GM21381 (cell line): ENCODE results near the gene GPR179.

Source experiments
- ATAC-seq: cut with Tn5 transposase; IDR thresholded peaks from one replicate; pipeline ENCODE4 v1.9.1; 2021; ENCODE audit warnings: mild to moderate bottlenecking, moderate library complexity; ENCODE audit not compliant: unreplicated experiment

The GPR179 gene

GRCh38 chr17:38344420-38344745 lies 627 bp upstream of the GPR179 start:
- ATAC-seq: no peak

- ATAC-seq: no peak
These were observed 709 bp downstream of the GPR179 start for GRCh38 chr17:38342886-38343607.

- ATAC-seq: no peak
These were observed 2.6 kb downstream of the GPR179 start for GRCh38 chr17:38341035-38341721.

GRCh38 chr17:38339891-38340290 lies 3.9 kb downstream of the GPR179 start:
- ATAC-seq: no peak

GRCh38 chr17:38338535-38338934 lies 5.2 kb downstream of the GPR179 start:
- ATAC-seq: no peak

GRCh38 chr17:38338053-38338452 lies 5.7 kb downstream of the GPR179 start:
- ATAC-seq: no peak

GRCh38 chr17:38336838-38337237 lies 6.9 kb downstream of the GPR179 start:
- no peak for ATAC-seq

GRCh38 chr17:38334480-38335364 lies 9.0 kb downstream of the GPR179 start:
- no peak for ATAC-seq

- ATAC-seq: no peak
These were observed 10.0 kb downstream of the GPR179 start for GRCh38 chr17:38333635-38334295.

GRCh38 chr17:38332735-38333134 lies 11.0 kb downstream of the GPR179 start:
- ATAC-seq: no peak

- no peak for ATAC-seq
These were observed 12.8 kb downstream of the GPR179 start for GRCh38 chr17:38330941-38331411.

- no peak for ATAC-seq
These were observed 13.7 kb downstream of the GPR179 start for GRCh38 chr17:38329808-38330730.

- ATAC-seq: no peak
These were observed 14.5 kb downstream of the GPR179 start for GRCh38 chr17:38329284-38329683.

- ATAC-seq: no peak
These were observed 15.1 kb downstream of the GPR179 start for GRCh38 chr17:38328620-38329019.

GRCh38 chr17:38327936-38328335 lies 15.8 kb downstream of the GPR179 start:
- no peak for ATAC-seq

GRCh38 chr17:38326996-38327792 lies 16.6 kb downstream of the GPR179 start:
- ATAC-seq: no peak

GRCh38 chr17:38325221-38325851 lies 18.4 kb downstream of the GPR179 start:
- ATAC-seq: no peak

GRCh38 chr17:38324772-38325171 lies 19.0 kb downstream of the GPR179 start:
- ATAC-seq: no peak
